ENCODE measurements around the gene ABCD3.

GRCh38 chr1:94384485-94385265 is 33.5 kb upstream of the ABCD3 start:
- no peak for TF ChIP-seq CTCF (IDR thresholded peaks at IDR 0.05; ENCODE audit: low read depth, low read length)
- TF ChIP-seq MYC (IDR thresholded peaks at IDR 0.05; ENCODE audit: low read depth, low read length) = no peak
- TF ChIP-seq POLR2A (IDR thresholded peaks at IDR 0.05; ENCODE audit: extremely low read depth, insufficient read length) = no peak
